T-helper 1 cell (primary cell): ENCODE results near the gene TTC24.
A peak's percentile ranks its signal among the peaks of the same experiment; 100 is the strongest.

Experiments used
- DNase-seq, 5 donors: peaks; one replicate each; pipeline ENCODE4 v3.0.0-alpha.2; 2012 to 2020

The TTC24 gene

GRCh38 chr1:156554971-156555370 lies 24.6 kb upstream of the TTC24 start:
- DNase-seq, result no peak

- DNase-seq, result no peak
These were observed 23.8 kb upstream of the TTC24 start for GRCh38 chr1:156555715-156556114.

- DNase-seq, result no peak
These were observed 23.2 kb upstream of the TTC24 start for GRCh38 chr1:156556354-156556753.

GRCh38 chr1:156559086-156559796 lies 20.3 kb upstream of the TTC24 start:
- DNase-seq, result no peak

GRCh38 chr1:156559797-156560385 lies 19.6 kb upstream of the TTC24 start:
- no peak for DNase-seq

GRCh38 chr1:156560585-156561163 lies 18.8 kb upstream of the TTC24 start:
- DNase-seq, result no peak

GRCh38 chr1:156565519-156565918 lies 14.0 kb upstream of the TTC24 start:
- no peak for DNase-seq

- DNase-seq, result no peak
These were observed 13.1 kb upstream of the TTC24 start for GRCh38 chr1:156566436-156566835.

- no peak for DNase-seq
These were observed 8.2 kb upstream of the TTC24 start for GRCh38 chr1:156571261-156571852.

- DNase-seq, result peak; percentile 42 to 67 (median 64)
These were observed 7.4 kb upstream of the TTC24 start, which contains the start of gene IQGAP3 for GRCh38 chr1:156571919-156572662. IQGAP3 (minus strand) TSS chr1:156572565; CDS start chr1:156572529, 36 bp downstream.

- DNase-seq, result no peak
These were observed 6.9 kb upstream of the TTC24 start for GRCh38 chr1:156572663-156573018.

GRCh38 chr1:156574039-156574633 lies 5.4 kb upstream of the TTC24 start:
- no peak for DNase-seq

- no peak for DNase-seq
These were observed 2.0 kb upstream of the TTC24 start for GRCh38 chr1:156577550-156577949.

GRCh38 chr1:156578055-156578454 lies 1.5 kb upstream of the TTC24 start:
- DNase-seq, result no peak

- no peak for DNase-seq
These were observed 2.3 kb downstream of the TTC24 start for GRCh38 chr1:156581661-156582387.

- DNase-seq, result no peak
These were observed 3.0 kb downstream of the TTC24 start for GRCh38 chr1:156582388-156583017.

- peak; percentile 32 to 75 (median 63) for DNase-seq
These were observed 4.5 kb downstream of the TTC24 start for GRCh38 chr1:156583821-156584622.

- DNase-seq, result no peak
These were observed 5.3 kb downstream of the TTC24 start for GRCh38 chr1:156584813-156585212.

GRCh38 chr1:156586323-156586722 lies 6.8 kb downstream of the TTC24 start:
- DNase-seq, result no peak

- DNase-seq, result no peak
These were observed 7.5 kb downstream of the TTC24 start for GRCh38 chr1:156586892-156587477.
